NCI-H1694 treated with DMSO at 0.1 percent for 48 hours (cell line): ENCODE results near the gene RAD18.

Experiments
- DNase-seq: peaks from one replicate; lab custom pipeline; 2025; lab: John Stamatoyannopoulos, UW

Gene RAD18

DNA sequence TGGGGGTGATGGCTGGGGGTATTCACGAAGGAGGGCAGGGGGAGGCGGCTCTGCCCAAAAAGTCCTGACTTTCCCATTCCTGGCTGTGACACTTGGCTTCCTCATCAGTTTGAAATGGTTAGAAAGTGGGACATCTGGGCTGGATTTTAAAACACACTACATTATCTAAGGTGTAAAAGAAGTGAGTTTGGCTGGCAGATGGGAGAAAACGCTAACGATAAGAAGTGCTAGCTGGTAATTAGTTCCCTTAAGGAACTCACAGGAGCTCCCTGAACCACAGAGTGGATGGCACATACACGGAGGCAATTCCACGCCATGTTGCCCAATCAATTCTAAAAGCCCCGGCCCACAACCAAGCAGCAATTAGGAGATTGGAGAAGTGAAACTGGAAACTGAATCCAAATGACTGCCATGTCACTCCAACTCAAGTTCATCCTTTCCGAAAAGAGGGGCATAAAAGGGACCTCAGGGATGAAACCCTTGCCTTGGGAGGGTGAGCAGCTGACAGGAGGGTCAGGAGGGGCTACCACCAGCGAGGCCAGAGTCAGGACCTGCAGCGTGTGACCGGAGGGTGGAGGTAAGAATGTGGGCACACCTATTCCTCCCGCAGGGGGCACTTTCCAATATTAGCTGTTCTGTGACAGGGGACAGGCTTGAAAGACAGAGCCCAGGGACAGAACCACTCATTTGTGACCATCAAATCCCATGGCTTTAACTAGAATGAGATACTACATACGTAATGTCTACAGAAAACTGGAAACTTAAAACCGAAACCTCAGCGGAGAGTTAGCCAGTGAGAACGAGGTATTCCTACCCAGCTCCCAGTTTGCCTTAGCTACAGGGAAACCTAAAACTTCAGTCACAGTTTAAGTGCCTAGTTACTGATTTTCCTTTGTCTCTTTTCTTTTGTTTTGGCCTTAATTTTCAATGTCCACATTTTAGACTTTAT is 98.6 kb downstream of the RAD18 start:
- no peak for DNase-seq

- no peak for DNase-seq
Observed at GRCh38 chr3:8863891-8864290, 99.4 kb downstream of the RAD18 start.

DNA sequence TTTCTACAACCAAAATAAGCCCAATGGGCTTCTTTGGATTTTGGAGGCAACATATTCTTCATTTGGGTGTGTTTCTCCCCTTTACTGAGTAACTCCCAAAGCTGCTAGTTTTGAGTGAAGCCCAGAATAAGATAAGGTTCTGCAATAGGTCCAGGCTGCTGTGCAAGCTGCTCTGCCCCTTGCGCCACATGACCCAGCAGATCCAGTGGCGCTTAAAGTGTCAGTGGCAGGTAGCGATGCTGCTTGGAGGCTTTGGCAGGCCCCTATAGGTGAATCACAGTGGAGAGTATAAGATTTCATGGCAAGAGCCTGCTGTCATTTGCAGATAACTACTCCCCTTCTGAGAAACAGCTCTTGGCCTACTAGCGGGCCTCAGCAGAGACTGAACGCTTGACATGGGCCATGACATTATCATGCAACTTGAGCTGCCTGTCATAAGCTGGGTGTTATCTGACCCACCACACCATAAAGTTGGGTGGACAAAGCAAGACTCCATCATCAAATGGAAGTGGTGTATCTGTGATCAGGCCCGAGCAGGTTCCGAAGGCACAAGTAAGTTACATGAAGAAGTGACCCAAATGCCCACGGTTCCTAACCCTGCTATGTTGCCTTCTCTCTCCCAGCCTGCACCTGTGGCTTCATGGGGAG is 105.4 kb downstream of the RAD18 start:
- DNase-seq, result no peak

DNA sequence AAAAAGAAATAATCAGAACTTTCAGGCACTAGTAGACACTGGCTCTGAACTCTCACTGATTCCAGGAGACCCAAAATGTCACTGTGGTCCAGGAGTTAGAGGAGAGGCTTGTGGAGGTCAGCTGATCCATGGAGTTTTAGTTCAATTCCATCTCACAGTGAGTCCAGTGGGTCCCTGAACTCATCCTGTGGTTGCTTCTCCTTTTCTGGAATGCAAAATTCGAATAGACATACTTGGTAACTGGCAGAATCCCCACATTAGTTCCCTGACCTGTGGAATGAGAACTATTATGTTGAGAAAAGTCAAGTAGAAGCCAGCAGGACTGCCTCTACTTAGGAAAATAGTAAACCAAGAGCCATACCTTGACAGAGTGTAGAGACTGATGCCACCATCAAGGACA is 106.6 kb downstream of the RAD18 start:
- DNase-seq, result no peak

DNA sequence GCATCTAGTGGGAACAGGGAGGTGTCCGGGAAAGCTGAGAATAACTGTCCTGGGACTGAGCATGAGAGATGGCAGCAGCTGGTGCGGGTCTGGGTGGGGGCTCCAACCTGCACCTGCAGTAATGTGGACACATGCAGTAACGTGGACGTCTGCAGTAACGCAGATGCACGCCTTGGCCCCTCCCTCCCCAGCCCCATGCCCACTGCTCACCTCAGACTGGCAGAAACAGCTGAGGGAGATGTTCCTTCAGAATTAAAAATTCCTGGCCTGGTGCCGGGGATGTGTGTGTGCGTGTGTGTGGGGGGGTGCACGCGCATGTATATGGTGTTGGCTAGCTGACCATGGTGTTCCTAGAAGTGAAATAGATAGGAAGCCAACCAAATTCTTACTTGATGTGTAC is 107.2 kb downstream of the RAD18 start:
- DNase-seq, result no peak

DNA sequence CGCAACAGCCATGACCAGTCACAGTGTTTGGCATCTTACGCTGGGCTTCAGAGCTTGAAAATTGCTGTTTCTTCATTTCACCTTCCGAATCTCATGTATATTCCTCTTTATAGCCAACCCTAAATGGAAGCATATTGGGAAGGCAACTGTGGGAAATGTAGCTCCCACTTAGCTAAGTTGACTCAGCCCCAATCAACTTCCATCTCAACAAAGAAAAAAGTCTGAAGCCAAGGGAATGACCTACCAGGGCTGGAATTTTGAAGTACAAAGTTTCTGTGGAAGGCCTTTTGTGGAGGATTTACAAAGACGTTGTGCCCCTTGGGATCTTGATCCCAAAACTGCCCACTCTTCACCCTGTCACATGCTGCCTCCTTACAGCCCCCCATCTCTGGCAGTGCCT is 108.6 kb downstream of the RAD18 start:
- DNase-seq, result no peak

DNA sequence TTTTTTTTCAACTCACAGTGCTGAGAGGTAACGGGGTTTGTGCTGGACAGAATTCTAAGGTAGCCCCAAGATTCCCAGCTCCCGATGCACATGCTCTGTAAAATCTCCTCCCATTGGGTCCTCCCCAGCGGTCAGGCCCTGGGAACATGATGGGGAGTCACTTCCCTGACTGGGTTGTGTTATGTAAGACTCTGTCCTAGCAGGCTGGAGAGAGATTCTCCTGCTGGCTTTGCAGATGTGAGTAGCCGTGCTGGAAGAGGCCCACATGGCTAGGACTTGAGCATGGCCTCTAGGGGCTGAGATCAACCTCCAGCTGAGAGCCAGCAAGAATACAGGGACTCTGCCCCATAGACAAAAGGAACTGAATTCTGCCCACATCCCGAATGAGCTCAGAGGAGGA is 110.2 kb downstream of the RAD18 start:
- no peak for DNase-seq

GRCh38 chr3:8852511-8852910 is 110.8 kb downstream of the RAD18 start:
- no peak for DNase-seq

GRCh38 chr3:8851703-8852102 is 111.6 kb downstream of the RAD18 start:
- no peak for DNase-seq

DNA sequence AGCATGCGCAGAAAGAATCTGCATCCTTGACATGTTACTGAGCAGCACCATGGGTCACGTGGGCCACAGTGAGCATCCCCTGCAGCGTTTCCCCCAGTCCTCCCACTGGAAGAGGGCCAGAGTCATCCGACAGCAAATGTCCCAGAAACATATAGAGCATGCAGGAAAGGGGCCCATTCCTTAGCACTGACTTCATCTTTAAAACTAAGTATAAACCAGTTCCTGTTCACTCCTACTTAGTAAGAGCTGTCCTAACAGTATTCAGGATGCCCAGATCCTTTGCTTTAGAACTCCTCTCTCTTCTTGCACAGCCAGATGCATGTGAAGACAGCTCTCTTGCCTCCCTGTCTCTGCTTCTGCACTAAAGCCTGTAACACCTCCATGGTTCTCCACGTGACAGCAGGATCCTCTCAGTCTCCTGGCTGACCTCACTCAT is 114.6 kb downstream of the RAD18 start:
- DNase-seq, result no peak

DNA sequence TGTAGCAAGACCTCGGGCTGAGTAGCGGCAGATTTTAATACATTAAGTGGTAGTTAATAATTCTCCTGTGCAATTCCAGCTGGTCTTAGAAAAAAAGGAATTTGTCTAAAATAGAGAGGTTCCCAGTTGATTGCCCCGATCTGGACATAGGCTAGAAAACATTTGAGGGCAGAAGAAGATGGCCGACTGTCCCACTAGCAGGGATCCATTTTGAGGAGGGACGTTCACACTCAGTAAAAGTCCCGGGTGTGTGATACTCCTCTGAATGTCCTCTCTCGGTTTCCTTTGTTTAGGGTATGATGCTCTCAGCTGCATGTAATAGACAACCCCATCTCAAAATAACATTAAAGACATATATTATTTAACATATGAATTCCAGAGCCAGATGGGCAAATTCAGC is 116.0 kb downstream of the RAD18 start:
- DNase-seq, result no peak

DNA sequence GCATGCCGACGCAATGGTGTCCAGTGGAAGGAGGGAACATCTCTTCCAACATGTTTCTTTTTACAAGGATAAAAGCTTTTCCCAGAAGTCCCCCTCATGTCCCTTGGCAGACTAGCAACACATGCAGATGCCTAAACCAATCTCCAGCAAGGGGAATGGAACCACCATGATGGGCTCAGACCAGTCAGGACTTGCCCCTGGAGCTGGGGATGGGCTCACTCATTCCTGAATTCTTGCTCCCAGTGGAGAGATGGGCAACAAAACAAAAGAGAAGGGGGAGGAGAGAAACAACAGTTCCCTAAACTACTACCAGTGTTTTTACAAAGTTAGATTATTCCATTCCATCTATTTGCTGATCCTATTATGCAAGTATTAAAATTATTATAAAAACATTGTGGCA is 117.1 kb downstream of the RAD18 start:
- DNase-seq, result no peak

GRCh38 chr3:8845641-8846040 is 117.6 kb downstream of the RAD18 start:
- DNase-seq, result no peak

- DNase-seq, result no peak
Observed at GRCh38 chr3:8843347-8843746, 119.9 kb downstream of the RAD18 start.

DNA sequence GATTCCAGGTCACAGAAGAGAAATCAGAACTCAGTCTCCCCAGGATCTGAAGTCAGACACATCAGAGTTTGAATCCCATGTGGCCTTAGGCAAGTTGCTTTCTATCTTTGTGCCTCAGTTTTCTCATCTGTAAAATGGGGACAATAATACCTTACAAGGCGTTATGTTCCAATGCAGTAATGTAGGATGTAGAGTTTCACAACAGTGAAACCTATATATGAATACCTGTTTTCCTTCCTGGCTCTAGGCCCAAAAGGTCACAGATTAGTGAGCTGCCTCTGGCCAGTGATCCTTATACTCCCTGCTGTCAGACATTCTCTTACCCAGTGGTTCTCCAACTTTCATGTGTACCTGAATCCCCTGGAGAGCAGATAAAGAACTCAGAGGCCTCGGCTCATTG is 121.0 kb downstream of the RAD18 start:
- DNase-seq, result no peak

DNA sequence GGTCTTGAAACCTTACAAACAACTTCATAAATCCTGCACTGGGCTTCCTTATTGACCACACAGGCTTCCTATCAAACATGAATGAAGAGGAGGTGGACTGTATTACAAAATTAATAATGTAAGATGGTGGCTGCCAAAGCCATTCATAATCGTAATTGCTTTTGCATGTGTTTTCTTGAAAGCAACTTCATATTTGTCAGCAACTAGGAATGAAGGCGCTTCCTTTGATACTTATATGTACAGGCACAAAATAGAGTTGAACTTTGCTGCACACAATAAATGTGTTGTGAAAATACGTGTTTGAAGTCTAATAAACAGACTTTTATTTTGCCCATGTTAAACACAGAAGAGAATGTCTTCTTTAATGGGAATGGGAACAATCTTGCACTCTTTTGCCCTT is 121.8 kb downstream of the RAD18 start:
- no peak for DNase-seq

DNA sequence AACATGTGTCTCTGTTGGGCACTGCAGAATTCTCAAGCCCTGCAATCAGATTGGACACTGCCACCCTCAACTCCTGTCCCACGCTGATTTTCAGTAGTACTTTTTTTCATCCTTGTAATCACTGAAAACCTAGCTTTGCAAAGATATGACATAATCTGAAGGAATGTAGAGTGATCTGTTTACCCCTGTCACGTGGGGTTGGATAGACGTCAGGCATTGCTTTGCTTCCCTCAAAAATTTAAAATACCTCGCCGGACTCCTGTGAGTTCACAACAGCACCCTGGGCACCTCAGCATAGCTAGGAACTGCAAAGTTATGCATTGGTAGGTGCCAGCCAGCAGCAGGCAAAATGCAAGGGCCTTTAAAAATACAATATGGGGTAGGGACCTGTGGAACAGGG is 122.7 kb downstream of the RAD18 start:
- no peak for DNase-seq

- no peak for DNase-seq
Observed at GRCh38 chr3:8839607-8840325, 123.5 kb downstream of the RAD18 start.

- DNase-seq, result no peak
Observed at GRCh38 chr3:8838765-8839423, 124.4 kb downstream of the RAD18 start.

- DNase-seq, result no peak
Observed at GRCh38 chr3:8838234-8838633, 125.0 kb downstream of the RAD18 start.

DNA sequence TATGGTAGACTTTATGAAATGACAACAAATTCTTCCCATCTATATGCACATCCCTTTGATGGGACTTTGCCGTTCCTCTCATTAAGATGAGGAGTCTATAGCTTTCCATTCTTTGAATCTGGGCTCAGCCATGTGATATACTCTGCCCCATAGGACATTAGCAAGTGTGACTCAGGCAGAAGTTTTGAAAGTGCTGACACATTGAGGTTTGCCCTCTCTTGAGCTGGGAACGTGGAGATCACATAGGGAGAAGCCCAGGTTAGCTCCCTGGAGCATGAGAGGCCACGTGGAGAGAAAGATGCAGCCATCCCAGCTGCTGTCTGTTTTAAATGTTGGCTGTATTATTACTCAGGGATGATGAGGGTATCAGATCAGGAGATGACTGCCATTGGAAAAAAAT is 126.1 kb downstream of the RAD18 start:
- no peak for DNase-seq

DNA sequence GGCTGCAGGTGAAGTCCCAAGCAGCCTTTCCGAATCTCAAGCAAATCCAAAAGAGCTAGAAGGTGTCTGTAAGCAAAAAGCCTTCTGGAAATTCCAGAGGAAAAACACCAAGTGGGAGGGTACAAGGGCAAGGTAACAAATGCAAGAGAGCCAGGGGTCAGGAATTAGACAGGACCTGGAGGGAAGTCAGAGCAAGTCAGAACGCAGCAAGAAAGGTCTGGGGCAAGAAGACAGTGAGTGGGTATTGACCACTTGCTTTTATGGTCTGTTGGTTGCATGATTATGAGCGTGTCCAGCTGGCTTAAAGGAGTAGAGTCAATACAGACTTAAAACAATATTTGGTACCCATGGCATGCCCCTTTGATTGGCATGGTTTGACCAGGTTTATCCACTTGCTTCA is 127.2 kb downstream of the RAD18 start:
- DNase-seq, result no peak
